Measurements from ENCODE around the gene ATP6AP1. TPM values are rescaled to one million over a fixed set of nuclear protein-coding genes. Genes with fewer than 3 reads are reported as not detected.

The ATP6AP1 gene
- polyA plus RNA-seq, 1 donor (not counting 4 experiments of a cell fraction or from before 2014, with no cell fraction given), result 42.4 TPM

DNA sequence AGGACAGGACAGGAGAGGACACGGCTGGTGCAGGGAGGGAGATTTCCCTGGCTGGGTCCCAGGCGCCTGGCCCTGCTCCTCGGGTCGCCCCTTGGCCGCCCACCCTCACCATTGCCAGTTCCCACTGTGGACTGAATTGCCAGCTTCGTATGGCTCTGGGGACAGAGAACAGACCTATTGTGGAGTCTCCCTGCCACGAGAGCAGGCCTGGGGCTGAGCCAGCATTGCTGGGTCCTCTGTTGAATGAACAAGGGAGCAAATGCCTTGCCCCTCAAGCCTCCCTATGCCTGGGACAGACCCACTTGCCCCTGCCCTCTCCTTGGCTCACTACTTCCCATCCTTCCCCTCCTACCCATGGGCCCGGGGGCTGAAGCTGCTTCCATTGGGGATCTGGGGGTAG lies 33.9 kb downstream of the ATP6AP1 start:
- Histone ChIP-seq H2AFZ (ENCODE audit: control insufficient read depth, low read length) (no peak overlapping the region), H3K9ac (ENCODE audit: control insufficient read depth, extremely low read depth, insufficient read depth, low read length) (no peak overlapping the region), H3K36me3 (ENCODE audit: control insufficient read depth in 2 of 2, extremely low read depth in 1 of 2, insufficient read depth in 2 of 2, low read length in 2 of 2) (peaks cover 0 to 3% of the 10 kb centered on the region in 2 experiments), H3K79me2 (ENCODE audit: control insufficient read depth, insufficient read depth, low read length) (peaks cover 8% of the 10 kb centered on the region), H3K4me3 (ENCODE audit: control insufficient read depth in 2 of 3, extremely low read depth in 1 of 3, insufficient read depth in 2 of 3, low read depth in 1 of 3, low read length in 3 of 3) (no peak overlapping the region), H4K20me1 (ENCODE audit: control insufficient read depth, extremely low read depth, insufficient read depth, low read length) (no peaks in the 10 kb centered on the region), H3K4me2 (ENCODE audit: control insufficient read depth, extremely low read depth, insufficient read depth, low read depth, low read length) (no peak overlapping the region), H3K27me3 (ENCODE audit: control insufficient read depth, extremely low read depth, insufficient read depth, low read length) (no peaks in the 10 kb centered on the region), H3K9me1 (ENCODE audit: control insufficient read depth, extremely low read depth, insufficient read depth, low read length) (no peaks in the 10 kb centered on the region), H3K4me1 (ENCODE audit: control insufficient read depth, extremely low read depth, insufficient read depth, low read length) (peaks cover 4% of the 10 kb centered on the region), H3K27ac (ENCODE audit: control insufficient read depth, insufficient read depth, low read length) (no peak overlapping the region), H3K9me3 (ENCODE audit: control insufficient read depth, low read depth, low read length) (no peaks in the 10 kb centered on the region)
- dilution Hi-C loops (cut with MboI; ENCODE audit: extremely low pct_ligation_motif_present, low sequenced_read_pairs), result no loop called here
- no peak for FAIRE-seq
- TF ChIP-seq, protein P1, sequence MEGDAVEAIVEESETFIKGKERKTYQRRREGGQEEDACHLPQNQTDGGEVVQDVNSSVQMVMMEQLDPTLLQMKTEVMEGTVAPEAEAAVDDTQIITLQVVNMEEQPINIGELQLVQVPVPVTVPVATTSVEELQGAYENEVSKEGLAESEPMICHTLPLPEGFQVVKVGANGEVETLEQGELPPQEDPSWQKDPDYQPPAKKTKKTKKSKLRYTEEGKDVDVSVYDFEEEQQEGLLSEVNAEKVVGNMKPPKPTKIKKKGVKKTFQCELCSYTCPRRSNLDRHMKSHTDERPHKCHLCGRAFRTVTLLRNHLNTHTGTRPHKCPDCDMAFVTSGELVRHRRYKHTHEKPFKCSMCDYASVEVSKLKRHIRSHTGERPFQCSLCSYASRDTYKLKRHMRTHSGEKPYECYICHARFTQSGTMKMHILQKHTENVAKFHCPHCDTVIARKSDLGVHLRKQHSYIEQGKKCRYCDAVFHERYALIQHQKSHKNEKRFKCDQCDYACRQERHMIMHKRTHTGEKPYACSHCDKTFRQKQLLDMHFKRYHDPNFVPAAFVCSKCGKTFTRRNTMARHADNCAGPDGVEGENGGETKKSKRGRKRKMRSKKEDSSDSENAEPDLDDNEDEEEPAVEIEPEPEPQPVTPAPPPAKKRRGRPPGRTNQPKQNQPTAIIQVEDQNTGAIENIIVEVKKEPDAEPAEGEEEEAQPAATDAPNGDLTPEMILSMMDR (optimal IDR thresholded peaks at IDR 0.05 in 1 of 3, IDR thresholded peaks at IDR 0.05 in 1 of 3, conservative IDR thresholded peaks at IDR 0.05 in 1 of 3; ENCODE audit: extremely low read depth in 1 of 3, insufficient read depth in 2 of 3, low read length in 3 of 3), result no peak
- TF ChIP-seq EZH2 (IDR thresholded peaks at IDR 0.05; ENCODE audit: low read length), result no peak
- no peak for DNase-seq (ENCODE audit: low read depth, low spot score)

DNA sequence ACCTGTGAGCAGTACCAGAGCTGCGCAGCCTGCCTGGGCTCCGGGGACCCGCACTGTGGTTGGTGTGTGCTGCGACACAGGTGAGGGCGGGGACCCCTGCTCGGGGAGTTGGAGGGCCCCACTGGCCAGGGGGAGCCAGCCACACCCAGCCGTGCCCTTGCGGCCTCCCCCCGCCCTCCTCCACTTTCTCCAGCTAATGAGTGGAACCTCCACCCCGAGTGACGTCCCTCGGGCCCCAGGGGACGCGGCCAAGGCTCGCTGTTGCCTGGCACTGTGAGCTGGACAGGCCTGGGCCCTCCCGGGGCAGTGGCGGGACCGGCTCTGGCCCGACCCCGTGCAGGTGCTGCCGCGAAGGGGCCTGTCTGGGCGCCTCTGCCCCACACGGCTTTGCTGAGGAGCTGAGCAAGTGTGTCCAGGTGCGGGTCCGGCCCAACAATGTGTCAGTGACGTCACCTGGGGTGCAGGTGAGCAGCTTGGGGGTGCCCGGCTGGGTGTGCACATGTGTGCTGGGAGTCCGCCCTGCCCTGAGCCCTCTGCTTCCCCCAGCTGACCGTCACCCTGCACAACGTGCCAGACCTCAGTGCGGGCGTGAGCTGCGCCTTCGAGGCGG lies 35.2 kb downstream of the ATP6AP1 start:
- Histone ChIP-seq H3K9me1 (ENCODE audit: control insufficient read depth, extremely low read depth, insufficient read depth, low read length) (no peaks in the 10 kb centered on the region), H3K79me2 (ENCODE audit: control insufficient read depth, insufficient read depth, low read length) (peaks cover 7% of the 10 kb centered on the region), H3K4me3 (ENCODE audit: control insufficient read depth in 2 of 3, extremely low read depth in 1 of 3, insufficient read depth in 2 of 3, low read depth in 1 of 3, low read length in 3 of 3) (no peak overlapping the region), H3K9me3 (ENCODE audit: control insufficient read depth, low read depth, low read length) (no peaks in the 10 kb centered on the region), H2AFZ (ENCODE audit: control insufficient read depth, low read length) (no peak overlapping the region), H3K27ac (ENCODE audit: control insufficient read depth, insufficient read depth, low read length) (no peak overlapping the region), H4K20me1 (ENCODE audit: control insufficient read depth, extremely low read depth, insufficient read depth, low read length) (no peaks in the 10 kb centered on the region), H3K36me3 (ENCODE audit: control insufficient read depth in 2 of 2, extremely low read depth in 1 of 2, insufficient read depth in 2 of 2, low read length in 2 of 2) (peaks cover 0 to 3% of the 10 kb centered on the region in 2 experiments), H3K4me2 (ENCODE audit: control insufficient read depth, extremely low read depth, insufficient read depth, low read depth, low read length) (no peak overlapping the region), H3K27me3 (ENCODE audit: control insufficient read depth, extremely low read depth, insufficient read depth, low read length) (no peaks in the 10 kb centered on the region), H3K4me1 (ENCODE audit: control insufficient read depth, extremely low read depth, insufficient read depth, low read length) (peaks cover 4% of the 10 kb centered on the region), H3K9ac (ENCODE audit: control insufficient read depth, extremely low read depth, insufficient read depth, low read length) (no peak overlapping the region)
- DNase-seq (ENCODE audit: low read depth, low spot score), result no peak
- dilution Hi-C loops (cut with MboI; ENCODE audit: extremely low pct_ligation_motif_present, low sequenced_read_pairs), result no loop called here
- TF ChIP-seq EZH2 (IDR thresholded peaks at IDR 0.05; ENCODE audit: low read length), result no peak
- TF ChIP-seq, protein P1 (optimal IDR thresholded peaks at IDR 0.05 in 1 of 3, IDR thresholded peaks at IDR 0.05 in 1 of 3, conservative IDR thresholded peaks at IDR 0.05 in 1 of 3; ENCODE audit: extremely low read depth in 1 of 3, insufficient read depth in 2 of 3, low read length in 3 of 3), result no peak
- no peak for FAIRE-seq

Data from keratinocyte (primary cell).